Activated T-cell treated with anti-CD3 and anti-CD28 coated beads for 24 hours (primary cell): ENCODE results near the gene WIPF3.
"Not testable (repeated sequence)": the region's sequence is repeated elsewhere in the genome, so short reads cannot be mapped to it uniquely, and the experiment has no call there.

ENCODE experiments used
- DNase-seq: peaks from one replicate; pipeline ENCODE4 v3.0.0-alpha.2; 2020; ENCODE audit warnings: low read depth

Gene WIPF3

GRCh38 chr7:29881724-29882123, 75.4 kb downstream of the WIPF3 start:
- DNase-seq = no peak

GRCh38 chr7:29882481-29882880, 76.2 kb downstream of the WIPF3 start:
- no peak for DNase-seq

- DNase-seq = no peak
Observed at GRCh38 chr7:29883462-29884398, 77.4 kb downstream of the WIPF3 start.

GRCh38 chr7:29884399-29885272, 78.3 kb downstream of the WIPF3 start:
- DNase-seq = no peak

- no peak for DNase-seq
Observed at GRCh38 chr7:29885626-29886025, 79.3 kb downstream of the WIPF3 start.

GRCh38 chr7:29886827-29887226, 80.5 kb downstream of the WIPF3 start:
- DNase-seq = no peak

GRCh38 chr7:29888006-29888405, 81.7 kb downstream of the WIPF3 start:
- DNase-seq = no peak

- no peak for DNase-seq
Observed at GRCh38 chr7:29889288-29889687, 83.0 kb downstream of the WIPF3 start.

GRCh38 chr7:29890251-29890650, 83.9 kb downstream of the WIPF3 start:
- DNase-seq = no peak

GRCh38 chr7:29890786-29891185, 84.5 kb downstream of the WIPF3 start:
- not testable (repeated sequence) for DNase-seq

- no peak for DNase-seq
Observed at GRCh38 chr7:29891766-29892165, 85.5 kb downstream of the WIPF3 start.

GRCh38 chr7:29892231-29892630, 85.9 kb downstream of the WIPF3 start:
- DNase-seq = no peak

- DNase-seq = no peak
Observed at GRCh38 chr7:29893351-29893965, 87.2 kb downstream of the WIPF3 start.

- no peak for DNase-seq
Observed at GRCh38 chr7:29894256-29894655, 87.9 kb downstream of the WIPF3 start.

GRCh38 chr7:29895559-29895958, 89.3 kb downstream of the WIPF3 start:
- DNase-seq = no peak

GRCh38 chr7:29896685-29897411, 90.5 kb downstream of the WIPF3 start:
- no peak for DNase-seq

GRCh38 chr7:29898301-29898700, 92.0 kb downstream of the WIPF3 start:
- no peak for DNase-seq

GRCh38 chr7:29900745-29901144, 94.4 kb downstream of the WIPF3 start:
- no peak for DNase-seq

GRCh38 chr7:29906200-29907022, 100.1 kb downstream of the WIPF3 start:
- DNase-seq = no peak

GRCh38 chr7:29914180-29914579, 107.9 kb downstream of the WIPF3 start:
- no peak for DNase-seq
